ENCODE data around the gene CALD1. TPM values are rescaled to one million over a fixed set of nuclear protein-coding genes. Genes with fewer than 3 reads are reported as not detected.

The CALD1 gene
- total RNA-seq, 1 experiment from 2014 or later: 147 TPM

DNA sequence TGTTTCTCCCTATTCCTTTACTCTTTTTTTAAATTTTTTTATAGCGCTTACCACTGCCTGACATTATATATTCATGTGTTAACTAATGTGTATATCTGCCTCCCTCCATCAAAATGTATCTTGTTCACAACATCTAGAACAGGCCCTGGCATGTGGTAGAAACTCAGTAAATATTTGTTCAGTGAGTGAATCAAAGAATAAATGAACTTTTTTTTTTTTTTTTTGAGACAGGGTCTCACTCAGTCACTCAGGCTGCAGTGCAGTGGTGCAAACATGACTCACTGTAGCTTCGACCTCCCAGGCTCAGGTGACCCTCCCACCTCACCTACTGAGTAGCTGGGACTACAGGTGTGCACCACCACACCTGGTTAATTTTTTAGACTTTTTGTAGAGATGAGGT is 7.5 kb upstream of the CALD1 start (continued):
- TF ChIP-seq, protein P1, sequence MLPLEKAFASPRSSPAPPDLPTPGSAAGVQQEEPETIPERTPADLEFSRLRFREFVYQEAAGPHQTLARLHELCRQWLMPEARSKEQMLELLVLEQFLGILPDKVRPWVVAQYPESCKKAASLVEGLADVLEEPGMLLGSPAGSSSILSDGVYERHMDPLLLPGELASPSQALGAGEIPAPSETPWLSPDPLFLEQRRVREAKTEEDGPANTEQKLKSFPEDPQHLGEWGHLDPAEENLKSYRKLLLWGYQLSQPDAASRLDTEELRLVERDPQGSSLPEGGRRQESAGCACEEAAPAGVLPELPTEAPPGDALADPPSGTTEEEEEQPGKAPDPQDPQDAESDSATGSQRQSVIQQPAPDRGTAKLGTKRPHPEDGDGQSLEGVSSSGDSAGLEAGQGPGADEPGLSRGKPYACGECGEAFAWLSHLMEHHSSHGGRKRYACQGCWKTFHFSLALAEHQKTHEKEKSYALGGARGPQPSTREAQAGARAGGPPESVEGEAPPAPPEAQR (CRISPR knock-in tag; IDR thresholded peaks at IDR 0.05): no peak
- TF ChIP-seq, protein P2, sequence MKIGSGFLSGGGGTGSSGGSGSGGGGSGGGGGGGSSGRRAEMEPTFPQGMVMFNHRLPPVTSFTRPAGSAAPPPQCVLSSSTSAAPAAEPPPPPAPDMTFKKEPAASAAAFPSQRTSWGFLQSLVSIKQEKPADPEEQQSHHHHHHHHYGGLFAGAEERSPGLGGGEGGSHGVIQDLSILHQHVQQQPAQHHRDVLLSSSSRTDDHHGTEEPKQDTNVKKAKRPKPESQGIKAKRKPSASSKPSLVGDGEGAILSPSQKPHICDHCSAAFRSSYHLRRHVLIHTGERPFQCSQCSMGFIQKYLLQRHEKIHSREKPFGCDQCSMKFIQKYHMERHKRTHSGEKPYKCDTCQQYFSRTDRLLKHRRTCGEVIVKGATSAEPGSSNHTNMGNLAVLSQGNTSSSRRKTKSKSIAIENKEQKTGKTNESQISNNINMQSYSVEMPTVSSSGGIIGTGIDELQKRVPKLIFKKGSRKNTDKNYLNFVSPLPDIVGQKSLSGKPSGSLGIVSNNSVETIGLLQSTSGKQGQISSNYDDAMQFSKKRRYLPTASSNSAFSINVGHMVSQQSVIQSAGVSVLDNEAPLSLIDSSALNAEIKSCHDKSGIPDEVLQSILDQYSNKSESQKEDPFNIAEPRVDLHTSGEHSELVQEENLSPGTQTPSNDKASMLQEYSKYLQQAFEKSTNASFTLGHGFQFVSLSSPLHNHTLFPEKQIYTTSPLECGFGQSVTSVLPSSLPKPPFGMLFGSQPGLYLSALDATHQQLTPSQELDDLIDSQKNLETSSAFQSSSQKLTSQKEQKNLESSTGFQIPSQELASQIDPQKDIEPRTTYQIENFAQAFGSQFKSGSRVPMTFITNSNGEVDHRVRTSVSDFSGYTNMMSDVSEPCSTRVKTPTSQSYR (CRISPR knock-in tag; IDR thresholded peaks at IDR 0.05): no peak
- no peak for TF ChIP-seq SOX15 (CRISPR knock-in tag; IDR thresholded peaks at IDR 0.05)
- TF ChIP-seq NR2C2 (CRISPR knock-in tag; IDR thresholded peaks at IDR 0.05): no peak

DNA sequence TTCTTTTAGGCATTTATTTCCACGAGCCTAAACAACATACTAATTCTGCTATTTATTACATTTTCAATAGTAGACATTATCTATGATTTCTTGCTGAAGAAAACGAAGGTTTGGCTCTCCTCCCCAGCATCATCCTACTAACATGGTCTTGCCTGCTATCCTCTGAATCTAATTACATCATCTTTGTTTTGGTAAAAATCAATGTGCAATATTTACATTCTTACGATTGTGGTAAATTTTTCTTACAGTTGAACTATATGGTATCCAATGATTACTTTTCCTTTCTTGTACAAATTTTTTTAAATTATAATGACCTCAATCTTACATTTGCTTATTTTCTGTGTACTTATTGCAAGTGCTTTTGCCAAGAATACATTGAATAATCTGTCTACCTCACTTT is 7.0 kb upstream of the CALD1 start:
- Mint-ChIP-seq H3K4me1 (peaks cover 13% of the 10 kb centered on the region), H3K27ac (no peak overlapping the region), H3K36me3 (no peaks in the 10 kb centered on the region), H3K27me3 (ENCODE audit: low read depth) (no peaks in the 10 kb centered on the region), H3K9me3 (no peaks in the 10 kb centered on the region), H3K4me3 (no peak overlapping the region)
- POLR2A ChIA-PET: no interaction called here
- CTCF ChIA-PET: no interaction called here
- ATAC-seq (no peak), DNase-seq (ENCODE audit: low spot score) (no peak)
- TF ChIP-seq NR2C2 (CRISPR knock-in tag; IDR thresholded peaks at IDR 0.05) (no peak), CREM (CRISPR knock-in tag; IDR thresholded peaks at IDR 0.05) (no peak), KAT7 (CRISPR knock-in tag; IDR thresholded peaks at IDR 0.05; ENCODE audit: borderline replicate concordance) (no peak), ZNF263 (CRISPR knock-in tag; IDR thresholded peaks at IDR 0.05; ENCODE audit: low read depth) (no peak), NFATC4 (CRISPR knock-in tag; IDR thresholded peaks at IDR 0.05) (no peak), ZNF138 (CRISPR knock-in tag; conservative IDR thresholded peaks at IDR 0.05) (no peak)
- TF ChIP-seq, protein P3, sequence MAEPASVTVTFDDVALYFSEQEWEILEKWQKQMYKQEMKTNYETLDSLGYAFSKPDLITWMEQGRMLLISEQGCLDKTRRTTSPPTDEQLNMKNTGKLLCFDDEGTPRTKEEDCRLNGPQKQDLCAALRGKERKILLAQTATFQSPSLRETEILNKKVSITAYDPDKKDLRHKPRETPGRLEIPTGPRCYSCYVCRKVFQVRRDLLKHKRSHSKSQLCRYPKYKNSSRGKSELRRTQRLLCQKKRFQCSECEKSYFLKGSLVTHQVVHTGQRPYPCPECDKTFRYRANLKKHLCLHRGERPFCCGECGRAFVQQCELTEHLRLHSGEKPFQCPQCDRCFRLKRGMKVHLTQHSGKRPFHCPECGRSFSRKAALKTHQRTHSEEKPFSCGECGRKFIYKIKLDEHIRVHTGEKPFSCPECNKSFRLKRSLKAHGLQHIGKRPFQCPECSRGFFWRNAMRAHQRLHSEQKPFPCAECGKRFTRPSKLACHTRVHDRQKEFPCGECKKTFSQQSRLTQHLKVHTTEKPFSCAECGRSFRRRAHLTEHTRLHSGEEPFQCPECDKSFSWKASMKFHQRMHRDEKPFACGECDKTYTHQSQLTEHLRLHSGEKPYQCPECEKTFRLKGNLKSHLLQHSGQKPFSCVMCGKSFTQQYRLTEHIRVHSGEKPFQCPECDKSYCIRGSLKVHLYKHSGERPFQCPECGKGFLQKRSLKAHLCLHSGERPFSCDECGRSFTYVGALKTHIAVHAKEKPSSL (CRISPR knock-in tag; conservative IDR thresholded peaks at IDR 0.05): no peak
- TF ChIP-seq, protein P4, sequence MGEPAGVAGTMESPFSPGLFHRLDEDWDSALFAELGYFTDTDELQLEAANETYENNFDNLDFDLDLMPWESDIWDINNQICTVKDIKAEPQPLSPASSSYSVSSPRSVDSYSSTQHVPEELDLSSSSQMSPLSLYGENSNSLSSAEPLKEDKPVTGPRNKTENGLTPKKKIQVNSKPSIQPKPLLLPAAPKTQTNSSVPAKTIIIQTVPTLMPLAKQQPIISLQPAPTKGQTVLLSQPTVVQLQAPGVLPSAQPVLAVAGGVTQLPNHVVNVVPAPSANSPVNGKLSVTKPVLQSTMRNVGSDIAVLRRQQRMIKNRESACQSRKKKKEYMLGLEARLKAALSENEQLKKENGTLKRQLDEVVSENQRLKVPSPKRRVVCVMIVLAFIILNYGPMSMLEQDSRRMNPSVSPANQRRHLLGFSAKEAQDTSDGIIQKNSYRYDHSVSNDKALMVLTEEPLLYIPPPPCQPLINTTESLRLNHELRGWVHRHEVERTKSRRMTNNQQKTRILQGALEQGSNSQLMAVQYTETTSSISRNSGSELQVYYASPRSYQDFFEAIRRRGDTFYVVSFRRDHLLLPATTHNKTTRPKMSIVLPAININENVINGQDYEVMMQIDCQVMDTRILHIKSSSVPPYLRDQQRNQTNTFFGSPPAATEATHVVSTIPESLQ (CRISPR knock-in tag; IDR thresholded peaks at IDR 0.05): no peak
- TF ChIP-seq, protein P5, sequence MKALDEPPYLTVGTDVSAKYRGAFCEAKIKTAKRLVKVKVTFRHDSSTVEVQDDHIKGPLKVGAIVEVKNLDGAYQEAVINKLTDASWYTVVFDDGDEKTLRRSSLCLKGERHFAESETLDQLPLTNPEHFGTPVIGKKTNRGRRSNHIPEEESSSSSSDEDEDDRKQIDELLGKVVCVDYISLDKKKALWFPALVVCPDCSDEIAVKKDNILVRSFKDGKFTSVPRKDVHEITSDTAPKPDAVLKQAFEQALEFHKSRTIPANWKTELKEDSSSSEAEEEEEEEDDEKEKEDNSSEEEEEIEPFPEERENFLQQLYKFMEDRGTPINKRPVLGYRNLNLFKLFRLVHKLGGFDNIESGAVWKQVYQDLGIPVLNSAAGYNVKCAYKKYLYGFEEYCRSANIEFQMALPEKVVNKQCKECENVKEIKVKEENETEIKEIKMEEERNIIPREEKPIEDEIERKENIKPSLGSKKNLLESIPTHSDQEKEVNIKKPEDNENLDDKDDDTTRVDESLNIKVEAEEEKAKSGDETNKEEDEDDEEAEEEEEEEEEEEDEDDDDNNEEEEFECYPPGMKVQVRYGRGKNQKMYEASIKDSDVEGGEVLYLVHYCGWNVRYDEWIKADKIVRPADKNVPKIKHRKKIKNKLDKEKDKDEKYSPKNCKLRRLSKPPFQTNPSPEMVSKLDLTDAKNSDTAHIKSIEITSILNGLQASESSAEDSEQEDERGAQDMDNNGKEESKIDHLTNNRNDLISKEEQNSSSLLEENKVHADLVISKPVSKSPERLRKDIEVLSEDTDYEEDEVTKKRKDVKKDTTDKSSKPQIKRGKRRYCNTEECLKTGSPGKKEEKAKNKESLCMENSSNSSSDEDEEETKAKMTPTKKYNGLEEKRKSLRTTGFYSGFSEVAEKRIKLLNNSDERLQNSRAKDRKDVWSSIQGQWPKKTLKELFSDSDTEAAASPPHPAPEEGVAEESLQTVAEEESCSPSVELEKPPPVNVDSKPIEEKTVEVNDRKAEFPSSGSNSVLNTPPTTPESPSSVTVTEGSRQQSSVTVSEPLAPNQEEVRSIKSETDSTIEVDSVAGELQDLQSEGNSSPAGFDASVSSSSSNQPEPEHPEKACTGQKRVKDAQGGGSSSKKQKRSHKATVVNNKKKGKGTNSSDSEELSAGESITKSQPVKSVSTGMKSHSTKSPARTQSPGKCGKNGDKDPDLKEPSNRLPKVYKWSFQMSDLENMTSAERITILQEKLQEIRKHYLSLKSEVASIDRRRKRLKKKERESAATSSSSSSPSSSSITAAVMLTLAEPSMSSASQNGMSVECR (CRISPR knock-in tag; IDR thresholded peaks at IDR 0.05; ENCODE audit: borderline replicate concordance): no peak

Measured in WTC11 (cell line).